Endodermal cell (in vitro differentiated cells): Measurements from ENCODE around the gene NDUFAF2. TPM values are rescaled to one million over a fixed set of nuclear protein-coding genes. Genes with fewer than 3 reads are reported as not detected.
A peak's percentile ranks its signal among the peaks of the same experiment; 100 is the strongest.

Experiments
- DNase-seq: peaks from one replicate; pipeline ENCODE4 v3.0.0-alpha.2; 2017
- H3K27ac ChIP-seq: 2 replicates; pipeline ENCODE4 v1.5.1; 2013; ENCODE audit warnings: mild to moderate bottlenecking, low read depth, low read length, moderate library complexity
- H3K27me3 ChIP-seq: 2 replicates; pipeline ENCODE4 v1.6.1; 2013; ENCODE audit warnings: mild to moderate bottlenecking, low read length, moderate library complexity; ENCODE audit not compliant: insufficient read depth, control insufficient read depth, poor library complexity, severe bottlenecking
- H3K36me3 ChIP-seq: 2 replicates; pipeline ENCODE4 v1.7.0; 2013; ENCODE audit warnings: mild to moderate bottlenecking, low read length, moderate library complexity; ENCODE audit not compliant: control insufficient read depth, insufficient read depth
- H3K4me1 ChIP-seq: one replicate; pipeline ENCODE4 v1.7.0; 2013; ENCODE audit warnings: low read length; ENCODE audit not compliant: control insufficient read depth, insufficient read depth
- H3K4me3 ChIP-seq: 2 replicates; pipeline ENCODE4 v1.5.1; 2013; ENCODE audit warnings: mild to moderate bottlenecking, low read length, moderate library complexity
- H3K9ac ChIP-seq: 2 replicates; pipeline ENCODE4 v1.6.1; 2013; ENCODE audit warnings: mild to moderate bottlenecking, low read length, moderate library complexity; ENCODE audit not compliant: poor library complexity, severe bottlenecking; ENCODE audit errors: extremely low read depth
- H3K9me3 ChIP-seq: 2 replicates; pipeline ENCODE4 v1.6.1; 2013; ENCODE audit warnings: mild to moderate bottlenecking, low read length, moderate library complexity; ENCODE audit not compliant: control insufficient read depth
- H3K27ac Mint-ChIP-seq: 2 replicates; pipeline ENCODE4 v1.8.0; 2020; ENCODE audit warnings: mixed read lengths
- H3K27me3 Mint-ChIP-seq: 2 replicates; pipeline ENCODE4 v1.8.0; 2021; ENCODE audit warnings: mild to moderate bottlenecking, mixed read lengths; ENCODE audit not compliant: insufficient read depth
- H3K36me3 Mint-ChIP-seq: 2 replicates; pipeline ENCODE4 v1.8.0; 2020; ENCODE audit warnings: low read depth, mixed read lengths
- H3K4me1 Mint-ChIP-seq: 2 replicates; pipeline ENCODE4 v1.8.0; 2020; ENCODE audit warnings: mixed read lengths
- H3K4me3 Mint-ChIP-seq: 2 replicates; pipeline ENCODE4 v1.8.0; 2020; ENCODE audit warnings: mild to moderate bottlenecking, moderate library complexity, mixed read lengths
- H3K9me3 Mint-ChIP-seq: 2 replicates; pipeline ENCODE4 v1.8.0; 2020; ENCODE audit warnings: mild to moderate bottlenecking, mixed read lengths
- CTCF ChIP-seq: fragments of 200-600 bp; sonication (generic); conservative IDR thresholded peaks from 2 replicates; pipeline ENCODE4 v1.5.0; 2021; ENCODE audit warnings: antibody characterized with exemption, mild to moderate bottlenecking
- WGBS, 2 experiments: methylation state at CpG; one replicate each; pipeline versions ENCODE4 v1.1.5 to v1.1.7; 2013; ENCODE audit warnings: missing lambda C conversion rate in 2 of 2, mixed read lengths in 1 of 2; ENCODE audit not compliant: insufficient coverage in 1 of 2, insufficient read length in 1 of 2; 5-methylcytosine and 5-hydroxymethylcytosine counted together
- total RNA-seq, 2 donors: library from RNA; stranded (reverse); fragmentation: NEBNext Ultra II Directional in 1 of 2; extraction: Animal tissue kit (Norgen Biotek cat#: 25700) in 1 of 2; gene quantifications; 2 replicates in 1 of 2; 3 replicates in 1 of 2; pipeline ENCODE4 v1.2.1, GENCODE V29; 2021

NDUFAF2 gene
- total RNA-seq, 2 donors from 2014 or later = 20.5 to 23.0 TPM

GRCh38 chr5:61137835-61138234 lies 192.8 kb downstream of the NDUFAF2 start:
- H3K4me1 Mint-ChIP-seq = peaks cover 20% of the 10 kb centered on the region
- H3K27ac ChIP-seq = no peak overlapping the region
- H3K9me3 Mint-ChIP-seq = no peaks in the 10 kb centered on the region
- H3K27me3 ChIP-seq = no peaks in the 10 kb centered on the region
- no peak for TF ChIP-seq CTCF
- no peak overlapping the region for H3K9ac ChIP-seq
- DNase-seq = no peak
- peaks cover 2% of the 10 kb centered on the region for H3K36me3 Mint-ChIP-seq
- H3K27ac Mint-ChIP-seq = no peak overlapping the region
- peaks cover 4% of the 10 kb centered on the region for H3K4me1 ChIP-seq
- WGBS, 2 experiments = 89 to 100% methylated on average over 1 of the region's 1 CpG
- no peak overlapping the region for H3K4me3 ChIP-seq
- H3K36me3 ChIP-seq = no peaks in the 10 kb centered on the region
- H3K9me3 ChIP-seq = no peaks in the 10 kb centered on the region
- H3K4me3 Mint-ChIP-seq = no peak overlapping the region
- H3K27me3 Mint-ChIP-seq = no peaks in the 10 kb centered on the region

GRCh38 chr5:61139094-61139873 lies 194.3 kb downstream of the NDUFAF2 start:
- H3K27ac Mint-ChIP-seq = no peak overlapping the region
- H3K27me3 ChIP-seq = no peaks in the 10 kb centered on the region

GRCh38 chr5:61139931-61140330 lies 194.9 kb downstream of the NDUFAF2 start:
- no peak overlapping the region for H3K27ac ChIP-seq
- H3K9me3 Mint-ChIP-seq = no peaks in the 10 kb centered on the region
- H3K27ac Mint-ChIP-seq = no peak overlapping the region
- no peak overlapping the region for H3K9ac ChIP-seq
- no peak for DNase-seq
- 92 to 96% methylated on average over 3 to 4 of the region's 4 CpGs for WGBS, 2 experiments
- no peaks in the 10 kb centered on the region for H3K9me3 ChIP-seq
- no peaks in the 10 kb centered on the region for H3K27me3 Mint-ChIP-seq
- TF ChIP-seq CTCF = no peak
- peaks cover 14% of the 10 kb centered on the region for H3K4me1 Mint-ChIP-seq
- H3K36me3 Mint-ChIP-seq = no peaks in the 10 kb centered on the region
- no peaks in the 10 kb centered on the region for H3K27me3 ChIP-seq
- no peak overlapping the region for H3K4me3 ChIP-seq
- no peak overlapping the region for H3K4me3 Mint-ChIP-seq
- H3K36me3 ChIP-seq = no peaks in the 10 kb centered on the region
- H3K4me1 ChIP-seq = no peaks in the 10 kb centered on the region

More at GRCh38 chr5:61139094-61139873, 194.3 kb downstream of the NDUFAF2 start:
- Mint-ChIP-seq H3K27me3 (no peaks in the 10 kb centered on the region), H3K36me3 (no peaks in the 10 kb centered on the region), H3K9me3 (no peaks in the 10 kb centered on the region), H3K4me3 (no peak overlapping the region), H3K4me1 (peaks cover 12% of the 10 kb centered on the region)
- H3K4me3 ChIP-seq = no peak overlapping the region
- no peak overlapping the region for H3K9ac ChIP-seq
- peak; percentile 62 for TF ChIP-seq CTCF
- no peaks in the 10 kb centered on the region for H3K4me1 ChIP-seq
- no peaks in the 10 kb centered on the region for H3K9me3 ChIP-seq
- peak; percentile 61 for DNase-seq
- H3K36me3 ChIP-seq = no peaks in the 10 kb centered on the region
- WGBS, 2 experiments = 80% methylated on average over 5 of the region's 5 CpGs
- H3K27ac ChIP-seq = no peak overlapping the region
